IPS-18a (cell line): ENCODE measurements around the gene CD164L2.

Experiments used
- H3K27ac ChIP-seq: one replicate; pipeline ENCODE4 v1.5.1; 2013; ENCODE audit warnings: low read length
- H3K27me3 ChIP-seq: one replicate; pipeline ENCODE4 v1.6.1; 2013; ENCODE audit warnings: mild to moderate bottlenecking, low read length; ENCODE audit not compliant: control insufficient read depth, insufficient read depth
- H3K36me3 ChIP-seq: one replicate; pipeline ENCODE4 v1.6.1; 2013; ENCODE audit warnings: low read depth, low read length; ENCODE audit not compliant: control insufficient read depth
- H3K4me1 ChIP-seq: one replicate; pipeline ENCODE4 v1.6.1; 2013; ENCODE audit warnings: low read depth, low read length; ENCODE audit not compliant: control insufficient read depth
- H3K4me3 ChIP-seq: one replicate; pipeline ENCODE4 v1.5.1; 2013; ENCODE audit warnings: low read length
- H3K9ac ChIP-seq: one replicate; pipeline ENCODE4 v1.6.1; 2013; ENCODE audit warnings: mild to moderate bottlenecking, low read length, moderate library complexity
- H3K9me3 ChIP-seq: one replicate; pipeline ENCODE4 v1.6.1; 2013; ENCODE audit warnings: low read depth, low read length; ENCODE audit not compliant: control insufficient read depth

CD164L2 gene

GRCh38 chr1:27380224-27380623, 2.9 kb downstream of the CD164L2 start:
- Histone ChIP-seq H3K4me1 (no peaks in the 10 kb centered on the region), H3K36me3 (no peaks in the 10 kb centered on the region), H3K27ac (no peak overlapping the region), H3K9me3 (no peaks in the 10 kb centered on the region), H3K9ac (no peak overlapping the region), H3K4me3 (no peak overlapping the region), H3K27me3 (peaks cover 15% of the 10 kb centered on the region)

- H3K4me3 ChIP-seq, result no peak overlapping the region
Observed at GRCh38 chr1:27379564-27380122, 3.5 kb downstream of the CD164L2 start.

GRCh38 chr1:27377760-27378495, 5.2 kb downstream of the CD164L2 start:
- H3K9ac ChIP-seq, result no peak overlapping the region
- no peaks in the 10 kb centered on the region for H3K36me3 ChIP-seq
- no peaks in the 10 kb centered on the region for H3K4me1 ChIP-seq
- no peaks in the 10 kb centered on the region for H3K9me3 ChIP-seq
- peaks cover 15% of the 10 kb centered on the region for H3K27me3 ChIP-seq
- H3K27ac ChIP-seq, result no peak overlapping the region
- H3K4me3 ChIP-seq, result no peak overlapping the region

More at GRCh38 chr1:27379564-27380122, 3.5 kb downstream of the CD164L2 start:
- Histone ChIP-seq H3K36me3 (no peaks in the 10 kb centered on the region), H3K27me3 (peaks cover 15% of the 10 kb centered on the region), H3K9me3 (no peaks in the 10 kb centered on the region), H3K9ac (no peak overlapping the region), H3K4me1 (no peaks in the 10 kb centered on the region), H3K27ac (no peak overlapping the region)

GRCh38 chr1:27374362-27375086, 8.6 kb downstream of the CD164L2 start, which contains the start of gene FCN3:
Gene FCN3 (minus strand): TSS chr1:27374824. CDS start chr1:27374818, 6 bp downstream.
- H3K4me3 ChIP-seq, result no peak within 1 kb of the TSS
- H3K9ac ChIP-seq, result no peak within 1 kb of the TSS
- H3K4me1 ChIP-seq, result no peaks in the 10 kb centered on the region
- H3K36me3 ChIP-seq, result no peaks in the 10 kb centered on the region
- H3K27ac ChIP-seq, result no peak within 1 kb of the TSS
- no peaks in the 10 kb centered on the region for H3K27me3 ChIP-seq
- H3K9me3 ChIP-seq, result no peaks in the 10 kb centered on the region

GRCh38 chr1:27372808-27373690, 10.1 kb downstream of the CD164L2 start:
- H3K27me3 ChIP-seq, result no peaks in the 10 kb centered on the region
- H3K9ac ChIP-seq, result no peak overlapping the region
- no peaks in the 10 kb centered on the region for H3K9me3 ChIP-seq
- no peak overlapping the region for H3K27ac ChIP-seq
- H3K4me3 ChIP-seq, result no peak overlapping the region
- no peaks in the 10 kb centered on the region for H3K36me3 ChIP-seq
- no peaks in the 10 kb centered on the region for H3K4me1 ChIP-seq

- no peak overlapping the region for H3K9ac ChIP-seq
- H3K36me3 ChIP-seq, result no peaks in the 10 kb centered on the region
- no peaks in the 10 kb centered on the region for H3K9me3 ChIP-seq
- H3K4me1 ChIP-seq, result peaks cover 5% of the 10 kb centered on the region
- H3K27me3 ChIP-seq, result peaks cover 7% of the 10 kb centered on the region
- no peak overlapping the region for H3K27ac ChIP-seq
- H3K4me3 ChIP-seq, result no peak overlapping the region
Observed at GRCh38 chr1:27372022-27372807, 10.9 kb downstream of the CD164L2 start.

- Histone ChIP-seq H3K4me3 (no peak overlapping the region), H3K27me3 (peaks cover 8% of the 10 kb centered on the region), H3K9me3 (no peaks in the 10 kb centered on the region), H3K27ac (no peak overlapping the region), H3K36me3 (no peaks in the 10 kb centered on the region), H3K9ac (no peak overlapping the region), H3K4me1 (peaks cover 14% of the 10 kb centered on the region)
Observed at GRCh38 chr1:27368869-27369582, 14.1 kb downstream of the CD164L2 start.

GRCh38 chr1:27367160-27367650, 15.9 kb downstream of the CD164L2 start:
- no peaks in the 10 kb centered on the region for H3K36me3 ChIP-seq
- H3K4me1 ChIP-seq, result peaks cover 14% of the 10 kb centered on the region
- H3K27me3 ChIP-seq, result peaks cover 8% of the 10 kb centered on the region
- H3K4me3 ChIP-seq, result peak overlapping the region; percentile 78
- no peaks in the 10 kb centered on the region for H3K9me3 ChIP-seq
- H3K9ac ChIP-seq, result peak overlapping the region; percentile 47
- no peak overlapping the region for H3K27ac ChIP-seq

- peaks cover 14% of the 10 kb centered on the region for H3K4me1 ChIP-seq
- peak within 1 kb of the TSS; percentile 47 for H3K9ac ChIP-seq
- H3K36me3 ChIP-seq, result no peaks in the 10 kb centered on the region
- no peak within 1 kb of the TSS for H3K27ac ChIP-seq
- peak within 1 kb of the TSS; percentile 78 for H3K4me3 ChIP-seq
- peaks cover 14% of the 10 kb centered on the region for H3K27me3 ChIP-seq
- H3K9me3 ChIP-seq, result no peaks in the 10 kb centered on the region
Observed at GRCh38 chr1:27366411-27367159, 16.5 kb downstream of the CD164L2 start, which contains the start of gene MAP3K6. Gene MAP3K6 (minus strand): TSS chr1:27366961. CDS start chr1:27366597, 364 bp downstream.

GRCh38 chr1:27366113-27366410, 17.1 kb downstream of the CD164L2 start:
- H3K27ac ChIP-seq, result no peak overlapping the region
- peak overlapping the region; percentile 78 for H3K4me3 ChIP-seq
- H3K4me1 ChIP-seq, result peaks cover 14% of the 10 kb centered on the region
- H3K36me3 ChIP-seq, result no peaks in the 10 kb centered on the region
- no peaks in the 10 kb centered on the region for H3K9me3 ChIP-seq
- no peak overlapping the region for H3K9ac ChIP-seq
- H3K27me3 ChIP-seq, result peaks cover 19% of the 10 kb centered on the region
